OCI-LY7 (cell line): ENCODE measurements around the gene RPL10. TPM values are rescaled to one million over a fixed set of nuclear protein-coding genes. Genes with fewer than 3 reads are reported as not detected.

ENCODE experiments used
- BruUV-seq: library from RNA; stranded (reverse); fragments of 400-500 nt; replicated peaks from 2 replicates; lab custom pipeline; 2021; lab: Mats Ljungman, UMichigan
- CTCF ChIA-PET: fragments of 300-600 bp; sonication (Branson Sonifier 250); formaldehyde crosslinking; loops from one replicate; lab custom pipeline; 2022; ENCODE audit warnings: antibody characterized with exemption; ENCODE audit not compliant: unreplicated experiment; lab: Charles Lee
- POLR2A ChIA-PET: fragments of 300-600 bp; sonication (Branson Sonifier 250); formaldehyde crosslinking; loops from one replicate; lab custom pipeline; 2022; ENCODE audit warnings: antibody characterized with exemption; lab: Charles Lee
- DNase-seq: peaks from one replicate; pipeline ENCODE4 v3.0.0-alpha.2; 2015; ENCODE audit warnings: low spot score
- H2AFZ ChIP-seq: fragments of 200-600 bp; sonication (generic), shearing (Covaris generic); 2 replicates; pipeline ENCODE4 v1.6.1; 2014; ENCODE audit warnings: mild to moderate bottlenecking, antibody characterized with exemption, low read length, moderate library complexity
- H3K27ac ChIP-seq: fragments of 200-600 bp; sonication (generic); 2 replicates; pipeline ENCODE4 v1.5.1; 2014; ENCODE audit warnings: mixed run types, low read depth, mild to moderate bottlenecking, moderate library complexity, low read length, inconsistent platforms; ENCODE audit not compliant: poor library complexity, severe bottlenecking
- H3K36me3 ChIP-seq: fragments of 200-600 bp; sonication (generic); 2 replicates; pipeline ENCODE4 v1.6.1; 2014; ENCODE audit warnings: mild to moderate bottlenecking, antibody characterized with exemption, low read length, moderate library complexity, mixed read lengths; ENCODE audit not compliant: insufficient read depth
- H3K4me1 ChIP-seq: fragments of 200-600 bp; sonication (generic); 2 replicates; pipeline ENCODE4 v1.5.1; 2014; ENCODE audit warnings: mild to moderate bottlenecking, low read length; ENCODE audit not compliant: insufficient read depth, poor library complexity, severe bottlenecking
- H3K4me2 ChIP-seq: fragments of 200-600 bp; sonication (generic); 2 replicates; pipeline ENCODE4 v1.6.1; 2014; ENCODE audit warnings: mild to moderate bottlenecking, low read length
- H3K4me3 ChIP-seq: fragments of 200-600 bp; sonication (generic); 2 replicates; pipeline ENCODE4 v1.5.1; 2014; ENCODE audit warnings: mild to moderate bottlenecking, low read depth, low read length; ENCODE audit not compliant: poor library complexity, severe bottlenecking
- H3K79me2 ChIP-seq: fragments of 200-600 bp; sonication (generic); 2 replicates; pipeline ENCODE4 v1.6.1; 2016; ENCODE audit warnings: low read depth, mild to moderate bottlenecking, low read length, moderate library complexity, mixed read lengths; ENCODE audit not compliant: insufficient read depth
- H3K9me2 ChIP-seq: fragments of 200-600 bp; sonication (generic); 2 replicates; pipeline ENCODE4 v1.6.1; 2016; ENCODE audit warnings: mild to moderate bottlenecking, low read length, mixed read lengths; ENCODE audit not compliant: insufficient read depth
- H3K9me3 ChIP-seq: fragments of 200-600 bp; sonication (generic); 2 replicates; pipeline ENCODE4 v1.6.1; 2014; ENCODE audit warnings: mild to moderate bottlenecking, mixed run types, low read length, mixed read lengths
- H4K20me1 ChIP-seq: fragments of 200-600 bp; sonication (generic); 2 replicates; pipeline ENCODE4 v1.6.1; 2014; ENCODE audit warnings: mild to moderate bottlenecking, antibody characterized with exemption, low read length, moderate library complexity, mixed read lengths; ENCODE audit not compliant: insufficient read depth
- EZH2phosphoT487 ChIP-seq: fragments of 200-600 bp; sonication (generic); IDR thresholded peaks from 2 replicates; pipeline ENCODE4 v1.6.1; 2018; ENCODE audit warnings: low read depth, borderline replicate concordance, mild to moderate bottlenecking, mixed run types, antibody characterized with exemption, low read length, moderate library complexity, mixed read lengths
- intact Hi-C: fragments of 100-400 bp; cut with micrococcal nuclease; formaldehyde crosslinking; loops from one replicate; pipeline ENCODE4 v1.10.0; 2022; ENCODE audit not compliant: unreplicated experiment
- total RNA-seq, 2 experiments: library from RNA; depleted of rRNA in 1 of 2; stranded (reverse); fragments of >200 nt in 1 of 2; shearing (Covaris generic) in 1 of 2; gene quantifications; 2 replicates each; pipeline ENCODE4 v1.2.3, GENCODE V29; 2014 to 2022
- TF ChIP-seq, protein P1 (sequence below): fragments of 200-600 bp; sonication (generic); conservative IDR thresholded peaks from 2 replicates; pipeline ENCODE4 v1.5.1; 2014; ENCODE audit warnings: mild to moderate bottlenecking, antibody characterized with exemption, low read length, moderate library complexity, mixed read lengths

RPL10 gene
- total RNA-seq, 2 experiments from 2014 or later: 2,447 to 4,261 TPM

DNA sequence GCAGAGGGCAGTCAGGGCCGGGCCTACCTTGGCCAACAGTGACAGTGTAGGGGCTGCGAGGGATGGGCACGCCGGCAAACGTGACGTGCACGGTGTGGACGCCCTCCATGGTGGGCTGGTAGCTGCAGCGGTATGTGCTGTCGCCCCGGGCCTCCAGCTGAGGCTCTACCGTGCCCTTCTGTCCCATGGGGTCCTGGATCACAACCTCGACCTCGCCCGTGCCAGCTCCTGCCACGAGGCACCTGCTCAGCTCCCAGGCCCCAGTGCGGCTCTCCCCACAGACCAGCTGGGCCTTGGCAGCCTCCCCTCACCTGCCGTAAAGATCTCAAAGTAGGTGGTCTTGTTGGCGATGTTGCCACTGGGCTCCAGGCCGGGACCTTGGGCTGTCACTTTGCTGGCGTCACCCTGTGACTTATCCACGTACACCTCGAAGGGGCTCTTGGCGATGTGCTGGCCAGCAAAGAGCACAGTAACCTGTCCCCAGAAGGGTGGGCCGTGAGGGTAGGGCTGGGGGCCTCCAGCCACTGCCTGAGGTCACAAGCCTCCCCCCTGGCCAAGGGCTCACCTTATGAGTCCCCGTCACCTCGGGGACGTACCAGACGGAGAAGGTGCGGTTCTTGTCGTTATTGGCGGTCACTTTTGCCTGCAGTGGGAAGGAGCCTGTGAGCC, 32.0 kb upstream of the RPL10 start:
- no peak overlapping the region for H2AFZ ChIP-seq
- H3K4me1 ChIP-seq: peaks cover 10% of the 10 kb centered on the region
- H3K79me2 ChIP-seq: peaks cover 16% of the 10 kb centered on the region; the same call in 1 of the 2 replicates
- H4K20me1 ChIP-seq: 0 out of 2 replicates have a peak, but pooled peaks cover 3% of the 10 kb centered on the region
- intact Hi-C loops: no loop called here
- ChIA-PET CTCF (no interaction called here), POLR2A (no interaction called here)
- H3K4me2 ChIP-seq: no peak overlapping the region
- H3K9me2 ChIP-seq: no peaks in the 10 kb centered on the region
- no peak for DNase-seq
- no peak overlapping the region for H3K27ac ChIP-seq
- TF ChIP-seq EZH2phosphoT487: no peak
- TF ChIP-seq, protein P1, sequence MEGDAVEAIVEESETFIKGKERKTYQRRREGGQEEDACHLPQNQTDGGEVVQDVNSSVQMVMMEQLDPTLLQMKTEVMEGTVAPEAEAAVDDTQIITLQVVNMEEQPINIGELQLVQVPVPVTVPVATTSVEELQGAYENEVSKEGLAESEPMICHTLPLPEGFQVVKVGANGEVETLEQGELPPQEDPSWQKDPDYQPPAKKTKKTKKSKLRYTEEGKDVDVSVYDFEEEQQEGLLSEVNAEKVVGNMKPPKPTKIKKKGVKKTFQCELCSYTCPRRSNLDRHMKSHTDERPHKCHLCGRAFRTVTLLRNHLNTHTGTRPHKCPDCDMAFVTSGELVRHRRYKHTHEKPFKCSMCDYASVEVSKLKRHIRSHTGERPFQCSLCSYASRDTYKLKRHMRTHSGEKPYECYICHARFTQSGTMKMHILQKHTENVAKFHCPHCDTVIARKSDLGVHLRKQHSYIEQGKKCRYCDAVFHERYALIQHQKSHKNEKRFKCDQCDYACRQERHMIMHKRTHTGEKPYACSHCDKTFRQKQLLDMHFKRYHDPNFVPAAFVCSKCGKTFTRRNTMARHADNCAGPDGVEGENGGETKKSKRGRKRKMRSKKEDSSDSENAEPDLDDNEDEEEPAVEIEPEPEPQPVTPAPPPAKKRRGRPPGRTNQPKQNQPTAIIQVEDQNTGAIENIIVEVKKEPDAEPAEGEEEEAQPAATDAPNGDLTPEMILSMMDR: no peak
- H3K4me3 ChIP-seq: no peak overlapping the region
- BruUV-seq: no TSS peak
- peaks cover 35% of the 10 kb centered on the region for H3K36me3 ChIP-seq
- no peaks in the 10 kb centered on the region for H3K9me3 ChIP-seq

DNA sequence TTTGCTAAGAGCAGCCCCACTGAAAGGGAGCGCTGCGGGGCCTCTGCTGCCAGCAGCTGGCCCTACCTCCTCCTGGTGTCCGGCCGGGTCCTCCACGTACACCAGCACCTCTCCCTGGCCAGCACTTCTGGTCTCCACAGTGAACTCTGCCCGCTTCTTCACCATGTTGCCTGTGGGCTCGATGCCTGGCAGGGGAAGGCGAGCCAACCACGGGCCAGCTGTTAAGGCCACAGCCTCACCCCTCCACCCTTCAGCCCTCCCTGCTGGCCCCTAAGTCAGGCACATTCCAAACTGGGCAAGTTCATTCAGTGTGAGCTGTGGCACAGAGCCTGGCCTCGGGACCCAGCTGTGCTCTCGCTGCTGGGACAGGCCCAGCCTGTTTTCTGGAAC, 31.5 kb upstream of the RPL10 start:
- Histone ChIP-seq H3K9me3 (no peaks in the 10 kb centered on the region), H2AFZ (no peak overlapping the region), H3K4me2 (no peak overlapping the region), H3K9me2 (no peaks in the 10 kb centered on the region), H3K4me3 (no peak overlapping the region), H3K36me3 (peaks cover 30% of the 10 kb centered on the region), H3K79me2 (peaks cover 16% of the 10 kb centered on the region; the same call in 1 of the 2 replicates), H4K20me1 (0 out of 2 replicates have a peak, but pooled peaks cover 3% of the 10 kb centered on the region), H3K27ac (no peak overlapping the region), H3K4me1 (peaks cover 12% of the 10 kb centered on the region)
- ChIA-PET POLR2A (no interaction called here), CTCF (no interaction called here)
- no peak for TF ChIP-seq EZH2phosphoT487
- TF ChIP-seq, protein P1: no peak
- DNase-seq: no peak
- BruUV-seq: no TSS peak
- intact Hi-C loops: no loop called here
